HFFc6 (cell line): Measurements from ENCODE around the gene SIK2. TPM values are rescaled to one million over a fixed set of nuclear protein-coding genes. Genes with fewer than 3 reads are reported as not detected.
"Not testable (repeated sequence)": the region's sequence is repeated elsewhere in the genome, so short reads cannot be mapped to it uniquely, and the experiment has no call there.

Experiments
- DNase-seq: peaks from one replicate; pipeline ENCODE4 v3.0.0-alpha.2; 2018
- H3K27ac Mint-ChIP-seq: 2 replicates; pipeline ENCODE4 v1.8.0; 2020; ENCODE audit warnings: mild to moderate bottlenecking, mixed read lengths
- H3K27me3 Mint-ChIP-seq: 2 replicates; pipeline ENCODE4 v1.8.0; 2021; ENCODE audit warnings: mild to moderate bottlenecking, moderate library complexity, mixed read lengths; ENCODE audit not compliant: insufficient read depth
- H3K36me3 Mint-ChIP-seq: 2 replicates; pipeline ENCODE4 v1.8.0; 2021; ENCODE audit warnings: low read depth, mixed read lengths
- H3K4me1 Mint-ChIP-seq: 2 replicates; pipeline ENCODE4 v1.8.0; 2020; ENCODE audit warnings: low read depth, mixed read lengths
- H3K4me3 Mint-ChIP-seq: 2 replicates; pipeline ENCODE4 v1.8.0; 2020; ENCODE audit warnings: mild to moderate bottlenecking, moderate library complexity, mixed read lengths
- H3K9me3 Mint-ChIP-seq: 2 replicates; pipeline ENCODE4 v1.8.0; 2020; ENCODE audit warnings: mild to moderate bottlenecking, mixed read lengths
- CTCF ChIP-seq: fragments of 200-600 bp; sonication (generic); IDR thresholded peaks from 2 replicates; pipeline ENCODE4 v1.5.0; 2021; ENCODE audit warnings: antibody characterized with exemption, mild to moderate bottlenecking
- total RNA-seq, 6 experiments: library from RNA; stranded (reverse); fragmentation: NEBNext Ultra II Directional; extraction: Animal tissue kit (Norgen Biotek cat#: 25700); gene quantifications; 2 replicates in 1 of 6; 3 replicates in 5 of 6; pipeline ENCODE4 v1.2.3, GENCODE V29; 2021

SIK2 gene
- total RNA-seq, 6 experiments from 2014 or later: 15.4 to 25.5 (median 18.0) TPM

DNA sequence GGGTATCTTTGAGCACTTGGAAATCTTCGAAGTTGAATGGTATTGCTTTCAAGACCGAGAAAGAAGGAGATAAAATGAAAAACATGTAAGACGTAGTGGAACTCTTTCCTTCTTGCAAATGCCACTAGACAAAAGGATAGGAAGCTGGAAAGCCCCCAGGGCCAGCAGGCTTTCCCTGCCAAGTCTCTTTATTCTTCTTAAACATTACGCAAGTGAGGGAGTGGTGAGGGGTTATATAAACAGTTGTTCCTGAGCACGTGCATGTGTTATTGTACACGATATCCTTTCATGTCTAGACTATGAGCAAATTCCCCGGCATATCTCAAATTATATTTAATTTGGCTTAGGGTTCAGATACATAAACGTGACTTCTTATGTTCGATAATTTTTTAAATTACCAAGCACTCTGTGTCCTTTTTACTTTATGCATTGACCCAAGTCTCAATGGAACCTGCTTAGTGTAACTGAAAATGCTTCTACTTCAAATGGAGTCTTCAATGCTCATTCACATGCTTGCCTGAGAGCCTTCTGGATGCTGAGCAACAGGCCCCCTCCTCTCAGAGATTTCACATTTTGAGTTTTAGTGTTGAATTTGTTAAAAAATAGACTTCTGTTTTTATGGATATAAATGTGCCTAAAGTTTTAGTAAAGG, 104.9 kb downstream of the SIK2 start:
- Mint-ChIP-seq H3K27me3 (peaks cover 2% of the 10 kb centered on the region; the same call in 1 of the 2 replicates), H3K27ac (no peak overlapping the region), H3K9me3 (no peaks in the 10 kb centered on the region), H3K4me1 (peaks cover 7% of the 10 kb centered on the region), H3K36me3 (peaks cover 17% of the 10 kb centered on the region), H3K4me3 (no peak overlapping the region)
- TF ChIP-seq CTCF: no peak
- peak; percentile 18 for DNase-seq

GRCh38 chr11:111707691-111708067, 105.4 kb downstream of the SIK2 start:
- no peak for TF ChIP-seq CTCF
- H3K27ac Mint-ChIP-seq: no peak overlapping the region

GRCh38 chr11:111714522-111714921, 112.3 kb downstream of the SIK2 start:
- Mint-ChIP-seq H3K36me3 (peaks cover 23% of the 10 kb centered on the region), H3K27me3 (no peaks in the 10 kb centered on the region), H3K4me1 (peaks cover 31% of the 10 kb centered on the region), H3K27ac (no peak overlapping the region), H3K4me3 (no peak overlapping the region), H3K9me3 (no peaks in the 10 kb centered on the region)
- TF ChIP-seq CTCF: no peak
- no peak for DNase-seq

More at GRCh38 chr11:111707691-111708067, 105.4 kb downstream of the SIK2 start:
- H3K4me1 Mint-ChIP-seq: peaks cover 7% of the 10 kb centered on the region
- no peak for DNase-seq
- H3K4me3 Mint-ChIP-seq: no peak overlapping the region
- no peaks in the 10 kb centered on the region for H3K9me3 Mint-ChIP-seq
- peaks cover 17% of the 10 kb centered on the region for H3K36me3 Mint-ChIP-seq
- peaks cover 2% of the 10 kb centered on the region; the same call in 1 of the 2 replicates for H3K27me3 Mint-ChIP-seq

- H3K4me1 Mint-ChIP-seq: peaks cover 35% of the 10 kb centered on the region
- H3K27me3 Mint-ChIP-seq: no peaks in the 10 kb centered on the region
- no peak for DNase-seq
- no peak overlapping the region for H3K4me3 Mint-ChIP-seq
- TF ChIP-seq CTCF: no peak
- peaks cover 26% of the 10 kb centered on the region for H3K36me3 Mint-ChIP-seq
- no peaks in the 10 kb centered on the region for H3K9me3 Mint-ChIP-seq
- peak overlapping the region; percentile 12; the same call in 1 of the 2 replicates for H3K27ac Mint-ChIP-seq
These were observed 113.0 kb downstream of the SIK2 start for GRCh38 chr11:111715142-111715816.

DNA sequence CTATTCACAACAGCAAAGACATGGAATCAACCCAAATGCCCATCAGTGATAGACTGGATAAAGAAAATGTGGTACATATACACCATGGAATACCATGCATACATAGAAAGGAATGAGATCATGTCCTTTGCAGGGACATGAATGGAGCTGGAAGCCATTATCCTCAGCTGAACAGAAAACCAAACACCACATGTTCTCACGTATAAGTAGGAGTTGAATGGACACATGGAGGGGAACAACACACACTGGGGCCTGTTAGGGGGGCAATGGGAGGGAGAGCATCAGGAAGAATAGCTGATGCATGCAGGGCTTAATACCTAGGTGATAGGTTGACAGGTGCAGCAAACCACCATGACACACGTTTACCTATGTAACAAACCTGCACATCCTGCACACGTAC, 115.4 kb downstream of the SIK2 start:
- not testable (repeated sequence) for H3K27ac Mint-ChIP-seq, H3K9me3 Mint-ChIP-seq, H3K27me3 Mint-ChIP-seq, DNase-seq
- H3K4me1 Mint-ChIP-seq: peaks cover 35% of the 10 kb centered on the region
- H3K36me3 Mint-ChIP-seq: peaks cover 41% of the 10 kb centered on the region
- peak overlapping the region; percentile 29; the same call in 1 of the 2 replicates for H3K4me3 Mint-ChIP-seq

DNA sequence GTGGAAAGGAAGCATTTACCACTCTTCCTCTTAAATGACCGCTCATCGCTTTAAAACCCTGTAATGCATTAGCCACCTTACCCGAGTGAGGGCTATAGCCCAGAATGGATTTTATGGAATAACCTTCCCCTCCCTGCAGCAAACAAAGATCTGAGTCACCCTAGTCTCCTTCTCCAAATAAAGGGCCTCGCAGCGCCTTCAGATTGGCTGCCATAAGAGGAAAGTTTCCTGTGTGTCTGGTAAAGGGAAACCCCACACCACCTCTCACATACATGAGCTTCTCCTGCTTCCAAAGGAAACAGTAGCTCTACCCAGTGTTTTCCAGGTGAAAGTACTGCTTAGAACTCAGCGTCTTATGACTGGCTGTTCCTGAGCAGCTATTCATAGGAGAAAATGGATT, 116.2 kb downstream of the SIK2 start:
- Mint-ChIP-seq H3K27me3 (no peaks in the 10 kb centered on the region), H3K36me3 (peaks cover 41% of the 10 kb centered on the region), H3K9me3 (no peaks in the 10 kb centered on the region), H3K27ac (peak overlapping the region; percentile 74), H3K4me1 (peaks cover 35% of the 10 kb centered on the region), H3K4me3 (peak overlapping the region; percentile 61)
- TF ChIP-seq CTCF: no peak
- peak; percentile 57 for DNase-seq
